K562 (cell line): Measurements from ENCODE around the gene SBK3. TPM values are rescaled to one million over a fixed set of nuclear protein-coding genes. Genes with fewer than 3 reads are reported as not detected.

Experiments used
- ATAC-seq: fragments of 200-7000 bp; cut with Tn5 transposase; 3 replicates; pipeline ENCODE4 v1.9.1; 2020; ENCODE audit warnings: moderate library complexity
- Bru-seq: library from RNA; stranded (reverse); fragments of 400-500 nt; gene quantifications from one replicate; lab custom pipeline; 2021; lab: Mats Ljungman, UMichigan
- BruChase-seq, 2 experiments: library from RNA; stranded (reverse); fragments of 400-500 nt; gene quantifications; one replicate each; lab custom pipeline; 2021; lab: Mats Ljungman, UMichigan
- BruUV-seq: library from RNA; stranded (reverse); fragments of 400-500 nt; replicated peaks from 2 replicates; lab custom pipeline; 2021; lab: Mats Ljungman, UMichigan
- CTCF ChIA-PET: fragments of 300-600 bp; formaldehyde crosslinking; extraction: SDS; loops from one replicate; lab custom pipeline; 2021; ENCODE audit warnings: low intra/inter-chr PET ratio; lab: Yijun Ruan, JAX
- POLR2A ChIA-PET: fragments of 300-600, 350-650 bp; sonication (Branson Sonifier 250); formaldehyde crosslinking; extraction: SDS; loops from one replicate; lab custom pipeline; 2021; ENCODE audit warnings: antibody characterized with exemption, inconsistent platforms; lab: Yijun Ruan, JAX
- DNase-seq, 4 experiments: peaks; one replicate each; pipeline versions ENCODE4 v3.0.0 to v3.0.0-alpha.2; 2011 to 2018; ENCODE audit warnings: low spot score in 3 of 4, mixed read lengths in 3 of 4; ENCODE audit errors: extremely low read depth in 1 of 4
- FAIRE-seq: peaks from 2 replicates; lab custom pipeline; 2011; peaks lifted over from hg19 to GRCh38; lab: Jason Lieb, UNC
- H2AFZ ChIP-seq: 2 replicates; pipeline ENCODE4 v1.6.0; 2011; ENCODE audit warnings: low read depth, low read length, control low read depth, inconsistent platforms
- H3K27ac ChIP-seq: fragments of 200-600 bp; 3 replicates; pipeline ENCODE4 v1.8.0; 2011; ENCODE audit warnings: low read depth, mild to moderate bottlenecking, control low read depth, inconsistent platforms, low read length, moderate library complexity, mixed read lengths; ENCODE audit errors: extremely low read depth
- H3K27me3 ChIP-seq, 2 experiments: fragments of 300-600 bp in 1 of 2; 2 replicates in 1 of 2; 3 replicates in 1 of 2; pipeline versions ENCODE4 v1.6.0 to v1.8.0; 2011; ENCODE audit warnings: inconsistent platforms in 2 of 2, low read length in 2 of 2, mild to moderate bottlenecking in 1 of 2, mixed read lengths in 1 of 2, moderate library complexity in 1 of 2; ENCODE audit not compliant: control insufficient read depth in 2 of 2, insufficient read depth in 2 of 2
- H3K36me3 ChIP-seq: fragments of 300-600 bp; 3 replicates; pipeline ENCODE4 v1.8.0; 2011; ENCODE audit warnings: mild to moderate bottlenecking, low read length, inconsistent platforms; ENCODE audit not compliant: control insufficient read depth, insufficient read depth
- H3K4me1 ChIP-seq, 2 experiments: fragments of 200-600 bp in 1 of 2; replicated peaks in 1 of 2; 2 replicates in 1 of 2; 3 replicates in 1 of 2; pipeline versions ENCODE4 v1.5.1 to v1.8.0; 2011; ENCODE audit warnings: inconsistent platforms in 2 of 2, low read length in 2 of 2, mild to moderate bottlenecking in 1 of 2, mixed read lengths in 1 of 2, moderate library complexity in 1 of 2; ENCODE audit not compliant: control insufficient read depth in 2 of 2, insufficient read depth in 2 of 2
- H3K4me2 ChIP-seq: 2 replicates; pipeline ENCODE4 v1.6.1; 2011; ENCODE audit warnings: low read length, control low read depth, inconsistent platforms, mixed read lengths; ENCODE audit not compliant: insufficient read depth
- H3K4me3 ChIP-seq: fragments of 200-600 bp; sonication (generic), shearing (Covaris generic); 2 replicates; pipeline ENCODE4 v1.5.1; 2016; ENCODE audit warnings: control low read depth, inconsistent platforms
- H3K79me2 ChIP-seq: fragments of 200-600 bp; 3 replicates; pipeline ENCODE4 v1.8.0; 2011; ENCODE audit warnings: low read length, inconsistent platforms; ENCODE audit not compliant: control insufficient read depth, insufficient read depth
- H3K9ac ChIP-seq, 2 experiments: 2 replicates each; pipeline versions ENCODE4 v1.6.0 to v1.6.1; 2011; ENCODE audit warnings: low read depth in 2 of 2, low read length in 2 of 2, control low read depth in 1 of 2, inconsistent platforms in 1 of 2, mild to moderate bottlenecking in 1 of 2, mixed read lengths in 1 of 2; ENCODE audit not compliant: insufficient read depth in 1 of 2
- H3K9me1 ChIP-seq: one replicate; pipeline ENCODE4 v1.6.0; 2011; ENCODE audit warnings: inconsistent platforms, mild to moderate bottlenecking, low read length, moderate library complexity; ENCODE audit not compliant: control insufficient read depth, insufficient read depth
- H3K9me3 ChIP-seq: replicated peaks from 2 replicates; pipeline ENCODE4 v1.5.1; 2011; ENCODE audit warnings: low read depth, low read length, inconsistent platforms; ENCODE audit not compliant: control insufficient read depth, insufficient read depth
- H4K20me1 ChIP-seq: replicated peaks from 2 replicates; pipeline ENCODE4 v1.6.1; 2011; ENCODE audit warnings: low read length, inconsistent platforms, mixed read lengths; ENCODE audit not compliant: control insufficient read depth, insufficient read depth
- BRCA1 ChIP-seq, 2 experiments: fragments of 450-650 bp in 1 of 2; sonication (generic) in 1 of 2; formaldehyde crosslinking in 1 of 2; IDR thresholded peaks; 2 replicates each; pipeline versions ENCODE4 v1.5.0 to v1.6.1; 2017 to 2020; ENCODE audit warnings: mild to moderate bottlenecking in 1 of 2, missing genetic modification reagents in 1 of 2
- NFIX ChIP-seq: fragments of 250-450 bp; sonication (Bioruptor Pico); IDR thresholded peaks from 2 replicates; pipeline ENCODE4 v1.4.0; 2020; ENCODE audit warnings: low read depth, mild to moderate bottlenecking, moderate library complexity
- RNF2 ChIP-seq: sonication (generic); IDR thresholded peaks from 2 replicates; pipeline ENCODE4 v1.6.1; 2016
- RNF219 ChIP-seq: fragments of 250-450 bp; sonication (Bioruptor Pico); IDR thresholded peaks from 2 replicates; pipeline ENCODE4 v1.5.0; 2022; ENCODE audit warnings: mild to moderate bottlenecking
- SMARCA5 ChIP-seq: fragments of 450-650 bp; IDR thresholded peaks from 2 replicates; pipeline ENCODE4 v1.6.1; 2016
- ZNF384 ChIP-seq: IDR thresholded peaks from 2 replicates; pipeline ENCODE4 v1.6.1; 2012; ENCODE audit warnings: low read depth, low read length, improper control_type of control experiment
- WGBS: fragments of 100-300 bp; shearing (Covaris generic); methylation state at CpG from one replicate; pipeline ENCODE4 v1.1.6; 2016; ENCODE audit warnings: low coverage, mixed read lengths; ENCODE audit not compliant: insufficient coverage; ENCODE audit errors: missing lambda C conversion rate; 5-methylcytosine and 5-hydroxymethylcytosine counted together
- in situ Hi-C: fragments of 300-500 bp; cut with MboI; formaldehyde crosslinking; loops from 4 replicates; pipeline ENCODE4 v1.15.0; 2018; ENCODE audit warnings: inconsistent platforms, mixed read lengths
- intact Hi-C: fragments of 100-400 bp; cut with micrococcal nuclease; formaldehyde crosslinking; loops from 2 replicates; pipeline ENCODE4 v1.14.2; 2022
- long read RNA-seq, 3 experiments: library from polyadenylated mRNA in 2 of 3; library from RNA in 1 of 3; unstranded in 2 of 3; stranded (forward) in 1 of 3; transcript quantifications; one replicate each; pipeline ENCODE4 v2.0.0, GENCODE V29; 2019 to 2022
- polyA minus RNA-seq, 3 experiments: library from RNA; depleted of rRNA, polyadenylated mRNA; stranded (reverse); fragments of >200 nt; gene quantifications; 2 replicates each; pipeline ENCODE4 v1.2.3, GENCODE V29; 2011
- polyA plus RNA-seq, 8 experiments: library from polyadenylated mRNA; depleted of rRNA in 4 of 8; stranded (reverse) in 5 of 8; unstranded in 3 of 8; fragments of >200 nt; fragmentation: Nextera tagmentation in 2 of 8; fragmentation: Illumina TruSeq in 1 of 8; extraction: Ambion mirVana in 2 of 8; extraction: Trizol in 1 of 8; gene quantifications; 2 replicates each; pipeline versions ENCODE4 v1.2.1 to v1.2.3, GENCODE V29; 2011 to 2014; ENCODE audit warnings: inconsistent platforms in 1 of 8, missing spikeins in 1 of 8
- total RNA-seq, 7 experiments: library from RNA; depleted of rRNA in 6 of 7; stranded (reverse); fragments of >200 nt in 6 of 7; fragmentation: Illumina TruSeq in 2 of 7; extraction: Trizol in 2 of 7; gene quantifications; 2 replicates each; pipeline versions ENCODE4 v1.2.1 to v1.2.3, GENCODE V29; 2011 to 2021; ENCODE audit warnings: low replicate concordance in 1 of 7

Gene SBK3
- total RNA-seq (2011; cell fraction: chromatin; rRNA removed; ENCODE audit: low replicate concordance), result 1.1 TPM in 1 of 2 replicates, not detected in the other
- total RNA-seq (2011; cell fraction: nucleolus; rRNA removed), result 0.50 TPM in 1 of 2 replicates, not detected in the other
- total RNA-seq (2011; cell fraction: nucleoplasm; rRNA removed), result 0.44 TPM in 1 of 2 replicates, not detected in the other
- not detected in 2 replicates for total RNA-seq (2014; rRNA removed)
- total RNA-seq (2014; rRNA removed; fragmentation: Illumina TruSeq; extraction: Trizol), result not detected in 2 replicates
- total RNA-seq (2015; rRNA removed; fragmentation: Illumina TruSeq; extraction: Trizol), result not detected in 2 replicates
- 0.13 TPM in 1 of 2 replicates, not detected in the other for total RNA-seq (2021)
- polyA plus RNA-seq (2011; rRNA removed), result 0.20 and 0.43 TPM in 2 replicates
- 0.19 and 3.0 TPM in 2 replicates for polyA plus RNA-seq (2011; cell fraction: cytosol; rRNA removed)
- polyA plus RNA-seq (2011; cell fraction: nucleus; rRNA removed), result 2.0 TPM in 1 of 2 replicates, not detected in the other
- polyA plus RNA-seq (2012), result 0.23 and 0.43 TPM in 2 replicates
- polyA plus RNA-seq (2014; fragmentation: Illumina TruSeq; extraction: Trizol), result 0.12 TPM in 1 of 2 replicates, not detected in the other
- not detected for polyA plus RNA-seq (2014; fragmentation: Nextera tagmentation; extraction: Ambion mirVana)
- 0.11 TPM in 1 of 2 replicates, not detected in the other for polyA plus RNA-seq (2014; rRNA removed)
- polyA minus RNA-seq (2011; rRNA and poly(A)+ RNA removed), result 0.14 TPM in 1 of 2 replicates, not detected in the other
- polyA minus RNA-seq (2011; cell fraction: cytosol; rRNA and poly(A)+ RNA removed), result 1.7 TPM in 1 of 2 replicates, not detected in the other
- polyA minus RNA-seq (2011; cell fraction: nucleus; rRNA and poly(A)+ RNA removed), result 1.2 TPM in 1 of 2 replicates, not detected in the other
- percentile 17 among the genes with signal in this experiment for Bru-seq, nascent RNA
- percentile 15 among the genes with signal in this experiment for BruChase-seq, experiment 1, labeled RNA remaining after a 2-hour chase
- BruChase-seq, experiment 2, labeled RNA remaining after a 6-hour chase, result not detected
- long read RNA-seq, experiment 1, result 0 reads
- long read RNA-seq, experiment 2, partial matches to known transcripts, result 0 of 1 reads
- long read RNA-seq, experiment 2, other reads (novel, unspliced or antisense), result 1 of 1 reads
- long read RNA-seq, experiment 3, result 0 reads

DNA sequence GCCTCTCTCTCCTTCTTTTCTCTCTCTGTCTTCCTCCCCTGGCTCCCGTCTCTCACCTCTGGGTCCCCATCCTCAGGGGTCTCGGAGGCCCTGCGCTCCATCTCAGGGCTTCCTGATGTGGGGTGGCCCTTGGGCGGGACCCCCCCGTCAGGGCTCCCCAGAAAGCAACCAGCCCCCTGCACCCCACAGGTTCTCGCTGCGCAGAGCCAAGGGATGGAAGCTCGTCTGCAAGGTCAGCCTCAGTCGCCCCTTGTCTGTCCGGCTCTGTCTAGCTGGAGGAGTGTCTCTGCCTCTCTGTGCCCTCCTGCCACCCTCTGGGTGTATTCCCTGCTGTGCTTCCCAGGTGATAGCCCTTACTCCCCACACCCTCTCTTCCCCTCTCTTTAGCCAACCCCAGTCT lies at the start of gene SBK3:
Gene SBK3 (minus strand): TSS at position 101 of the 400 bp plus-strand sequence. CDS start 0 bp downstream, at position 101.
- BruUV-seq, result no TSS peak
- H3K9ac ChIP-seq, result peak within 1 kb of the TSS; percentile 34 to 68; a peak in 3 of 4 replicates
- H3K27ac ChIP-seq, result peak within 1 kb of the TSS; percentile 59; the same call in 2 of the 3 replicates
- no peaks in the 10 kb centered on the region for H3K36me3 ChIP-seq
- no peak within 1 kb of the TSS for H3K4me3 ChIP-seq
- H3K4me2 ChIP-seq, result peak within 1 kb of the TSS; percentile 41
- no peaks in the 10 kb centered on the region for H3K9me3 ChIP-seq
- FAIRE-seq (peak; percentile 55), DNase-seq (no peak), ATAC-seq (no peak)
- TF ChIP-seq BRCA1 (IDR thresholded peaks at IDR 0.05), result no peak
- no peak for TF ChIP-seq BRCA1 (CRISPR knock-in tag; IDR thresholded peaks at IDR 0.05)
- no peak for TF ChIP-seq RNF2
- no peak for TF ChIP-seq NFIX (CRISPR knock-in tag)
- TF ChIP-seq ZNF384, result no peak
- 0 out of 2 replicates have a peak, but pooled peaks have one; percentile 11 for TF ChIP-seq SMARCA5
- TF ChIP-seq RNF219 (CRISPR knock-in tag), result no peak
- 73% methylated on average over 5 of the region's 10 CpGs for WGBS
- in situ Hi-C loops, result no loop called here
- intact Hi-C loops, result no loop called here
- H3K79me2 ChIP-seq, result no peaks in the 10 kb centered on the region
- peaks cover 4% of the 10 kb centered on the region for H3K9me1 ChIP-seq
- CTCF ChIA-PET, result no interaction called here
- peaks cover 44 to 61% of the 10 kb centered on the region in 2 experiments for H3K4me1 ChIP-seq
- H4K20me1 ChIP-seq, result no peaks in the 10 kb centered on the region
- no peaks in the 10 kb centered on the region for H3K27me3 ChIP-seq
- peak within 1 kb of the TSS; percentile 81 for H2AFZ ChIP-seq
- POLR2A ChIA-PET, result no interaction called here
